Spleen (tissue), 11 donors: Measurements from ENCODE around the gene COQ4. TPM values are rescaled to one million over a fixed set of nuclear protein-coding genes. Genes with fewer than 3 reads are reported as not detected.

Experiments
- DNase-seq: peaks from one replicate; pipeline ENCODE4 v3.0.0-alpha.2; 2020
- H3K27ac ChIP-seq, 8 donors: fragments of 200-600 bp; sonication (generic) in 7 of 8; 1 replicate in 4 of 8; 2 replicates in 4 of 8; pipeline versions ENCODE4 v1.5.0 to v1.8.0; 2016 to 2021; ENCODE audit warnings: inconsistent platforms in 4 of 8, mild to moderate bottlenecking in 4 of 8, moderate library complexity in 1 of 8
- H3K27me3 ChIP-seq, 7 donors: fragments of 200-600 bp; sonication (generic) in 6 of 7; replicated peaks in 1 of 7; 1 replicate in 4 of 7; 2 replicates in 3 of 7; pipeline versions ENCODE4 v1.5.0 to v1.8.0; 2016 to 2021; ENCODE audit warnings: inconsistent platforms in 3 of 7, mild to moderate bottlenecking in 1 of 7
- H3K36me3 ChIP-seq, 6 donors: fragments of 200-600 bp; sonication (generic) in 5 of 6; 1 replicate in 4 of 6; 2 replicates in 2 of 6; pipeline versions ENCODE4 v1.5.0 to v1.8.0; 2016 to 2021; ENCODE audit warnings: inconsistent platforms in 2 of 6
- H3K4me1 ChIP-seq, 6 donors: fragments of 200-600 bp; sonication (generic) in 5 of 6; 1 replicate in 3 of 6; 2 replicates in 3 of 6; pipeline versions ENCODE4 v1.5.0 to v1.8.0; 2016 to 2021; ENCODE audit warnings: inconsistent platforms in 3 of 6
- H3K4me3 ChIP-seq, 8 donors: fragments of 200-600 bp; sonication (generic) in 7 of 8; 1 replicate in 4 of 8; 2 replicates in 4 of 8; pipeline versions ENCODE4 v1.5.0 to v1.8.0; 2016 to 2021; ENCODE audit warnings: inconsistent platforms in 4 of 8, mild to moderate bottlenecking in 4 of 8, moderate library complexity in 2 of 8
- H3K9me3 ChIP-seq, 8 donors: fragments of 200-600 bp; sonication (generic) in 7 of 8; 1 replicate in 4 of 8; 2 replicates in 4 of 8; pipeline versions ENCODE4 v1.5.0 to v1.8.0; 2016 to 2021; ENCODE audit warnings: inconsistent platforms in 4 of 8
- CTCF ChIP-seq, 11 experiments: fragments of 200-600 bp in 7 of 11; fragments of 450-650 bp in 4 of 11; sonication (generic) in 4 of 11; IDR thresholded peaks in 8 of 11; conservative IDR thresholded peaks in 3 of 11; 1 replicate in 7 of 11; 2 replicates in 4 of 11; pipeline versions ENCODE4 v1.4.0 to v1.8.0; 2016 to 2021; ENCODE audit warnings: antibody characterized with exemption in 11 of 11, inconsistent platforms in 4 of 11, mild to moderate bottlenecking in 1 of 11
- POLR2A ChIP-seq, 3 donors: fragments of 450-650 bp; IDR thresholded peaks; one replicate each; pipeline ENCODE4 v1.5.1; 2017; ENCODE audit warnings: antibody characterized with exemption in 3 of 3, mild to moderate bottlenecking in 1 of 3
- POLR2AphosphoS5 ChIP-seq, 3 donors: sonication (generic); formaldehyde crosslinking; IDR thresholded peaks; one replicate each; pipeline ENCODE4 v1.5.1; 2017; ENCODE audit warnings: antibody characterized with exemption in 3 of 3
- WGBS, 5 donors: extraction: QIAGEN DNeasy Blood & Tissue Kit in 3 of 5; methylation state at CpG; one replicate each; pipeline versions ENCODE4 v1.1.5 to v1.1.7; 2013 to 2018; 5-methylcytosine and 5-hydroxymethylcytosine counted together
- intact Hi-C: fragments of 100-400 bp; cut with DNase I; formaldehyde crosslinking; loops from one replicate; pipeline ENCODE4 v1.15.0; 2023; ENCODE audit warnings: low total_unique reads
- polyA plus RNA-seq, 3 donors: library from polyadenylated mRNA; stranded (reverse); fragments of 200-250 nt; gene quantifications; one replicate each; pipeline ENCODE4 v1.2.1, GENCODE V29; 2013
- total RNA-seq, 7 donors: library from RNA; depleted of rRNA in 3 of 7; stranded (reverse); fragments of >200 nt in 3 of 7; fragmentation: NEBNext Ultra II Directional in 4 of 7; extraction: Animal tissue kit (Norgen Biotek cat#: 25700) in 4 of 7; gene quantifications; one replicate each; pipeline versions ENCODE4 v1.1.0 to v1.2.1, GENCODE V29; 2016 to 2021
- donor health status: healthy with polysubstance abuse.
- donor health status: DM: no; HTN: no; CAD: no; lungs with moderate emphysema.
- donor health status: DM: no; HTN: no; CAD: no.
- donor health status: Bipolar disorder and iron deficiency.
- donor health status: healthy.
- donor health status: DM: no; HTN: no; CAD: no.
- donor health status: DM: yes; HTN: yes; CAD: no.

The COQ4 gene
- total and polyA plus RNA-seq, 10 donors, result 23.9 to 63.7 (median 38.2) TPM

- intact Hi-C loops, result no loop called here
- no peaks in the 10 kb centered on the region for H3K27me3 ChIP-seq
- 87 to 91% (median 90%) methylated on average over 5 of the region's 5 CpGs for WGBS, 5 donors
- peaks cover 12 to 47% (median 28%) of the 10 kb centered on the region in 6 donors for H3K4me1 ChIP-seq
- H3K4me3 ChIP-seq, result no peak overlapping the region
- no peaks in the 10 kb centered on the region for H3K9me3 ChIP-seq
- DNase-seq, result no peak
- no peak for TF ChIP-seq CTCF (IDR thresholded peaks at IDR 0.05 in 8 of 11, conservative IDR thresholded peaks at IDR 0.05 in 3 of 11)
- TF ChIP-seq POLR2A (IDR thresholded peaks at IDR 0.05), result no peak
- no peak for TF ChIP-seq POLR2AphosphoS5 (IDR thresholded peaks at IDR 0.05)
- peaks cover 0 to 83% (median 42%) of the 10 kb centered on the region in 6 donors for H3K36me3 ChIP-seq
- H3K27ac ChIP-seq, result no peak overlapping the region
These were observed 53.2 kb downstream of the COQ4 start for GRCh38 chr9:128375865-128376264.

- 82 to 88% (median 82%) methylated on average over 6 of the region's 6 CpGs for WGBS, 5 donors
- no peak for DNase-seq
- no peak for TF ChIP-seq POLR2AphosphoS5 (IDR thresholded peaks at IDR 0.05)
- TF ChIP-seq POLR2A (IDR thresholded peaks at IDR 0.05), result no peak
- no peak for TF ChIP-seq CTCF (IDR thresholded peaks at IDR 0.05 in 8 of 11, conservative IDR thresholded peaks at IDR 0.05 in 3 of 11)
- Histone ChIP-seq H3K9me3 (no peaks in the 10 kb centered on the region), H3K36me3 (peaks cover 3 to 100% (median 71%) of the 10 kb centered on the region in 6 donors), H3K27me3 (no peaks in the 10 kb centered on the region), H3K4me3 (no peak overlapping the region), H3K27ac (no peak overlapping the region), H3K4me1 (peaks cover 0 to 15% (median 0%) of the 10 kb centered on the region in 6 donors)
- intact Hi-C loops, result no loop called here
These were observed 59.6 kb downstream of the COQ4 start for GRCh38 chr9:128382261-128382660.

GRCh38 chr9:128383007-128383753, 60.5 kb downstream of the COQ4 start:
- 83 to 92% (median 86%) methylated on average over 9 of the region's 9 CpGs for WGBS, 5 donors
- no peaks in the 10 kb centered on the region for H3K9me3 ChIP-seq
- TF ChIP-seq CTCF (IDR thresholded peaks at IDR 0.05 in 8 of 11, conservative IDR thresholded peaks at IDR 0.05 in 3 of 11) (no peak), POLR2A (IDR thresholded peaks at IDR 0.05) (no peak), POLR2AphosphoS5 (IDR thresholded peaks at IDR 0.05) (no peak)
- H3K27me3 ChIP-seq, result no peaks in the 10 kb centered on the region
- H3K4me1 ChIP-seq, result peaks cover 0 to 15% (median 0%) of the 10 kb centered on the region in 6 donors
- peaks cover 3 to 100% (median 75%) of the 10 kb centered on the region in 6 donors for H3K36me3 ChIP-seq
- H3K4me3 ChIP-seq, result no peak overlapping the region
- no peak overlapping the region for H3K27ac ChIP-seq
- DNase-seq, result no peak
- intact Hi-C loops, result no loop called here

Other genes with a start within 250 kb of the COQ4 start
- 10 to 100 TPM; 45.2 to 66.6 (median 58.5) TPM for gene PTGES2, start 195.1 kb upstream of the COQ4 start, total RNA-seq
- gene PTGES2, start 195.1 kb upstream of the COQ4 start, polyA plus RNA-seq, result 10 to 100 TPM; 45.8 to 71.2 (median 54.0) TPM
- gene LCN2, start 173.4 kb upstream of the COQ4 start, total RNA-seq, result 100 to 1,000 TPM in 1 of 7 donors, 10 to 100 TPM in 5, 1 to 10 TPM in 1; 7.7 to 218 (median 20.3) TPM
- gene LCN2, start 173.4 kb upstream of the COQ4 start, polyA plus RNA-seq, result 10 to 100 TPM; 10.7 to 17.5 (median 13.3) TPM
- 100 to 1,000 TPM in 3 of 7 donors, 10 to 100 TPM in 4; 43.5 to 220 (median 59.2) TPM for gene BBLN, start 162.6 kb upstream of the COQ4 start, total RNA-seq
- 100 to 1,000 TPM; 152 to 201 (median 178) TPM for gene BBLN, start 162.6 kb upstream of the COQ4 start, polyA plus RNA-seq
- 10 to 100 TPM; 61.9 to 98.2 (median 89.2) TPM for gene CIZ1, start 131.3 kb upstream of the COQ4 start, total RNA-seq
- gene CIZ1, start 131.3 kb upstream of the COQ4 start, polyA plus RNA-seq, result 10 to 100 TPM; 24.7 to 50.0 (median 34.5) TPM
- gene DNM1, start 119.5 kb upstream of the COQ4 start, total RNA-seq, result 1 to 10 TPM in 6 of 7 donors, under 1 TPM in 1; 0.42 to 3.6 (median 2.1) TPM
- 1 to 10 TPM; 1.2 to 1.3 (median 1.3) TPM for gene DNM1, start 119.5 kb upstream of the COQ4 start, polyA plus RNA-seq
- gene GOLGA2, start 46.8 kb upstream of the COQ4 start, total RNA-seq, result 10 to 100 TPM; 56.1 to 79.0 (median 68.0) TPM
- 10 to 100 TPM; 15.5 to 39.4 (median 28.0) TPM for gene GOLGA2, start 46.8 kb upstream of the COQ4 start, polyA plus RNA-seq
- 10 to 100 TPM in 6 of 7 donors, 1 to 10 TPM in 1; 8.4 to 19.1 (median 13.6) TPM for gene SWI5, start 46.6 kb upstream of the COQ4 start, total RNA-seq
- gene SWI5, start 46.6 kb upstream of the COQ4 start, polyA plus RNA-seq, result 10 to 100 TPM; 15.6 to 23.4 (median 23.0) TPM
- 10 to 100 TPM in 5 of 7 donors, 1 to 10 TPM in 2; 9.0 to 19.2 (median 16.3) TPM for gene TRUB2, start 392 bp upstream of the COQ4 start, total RNA-seq
- gene TRUB2, start 392 bp upstream of the COQ4 start, polyA plus RNA-seq, result 10 to 100 TPM; 11.8 to 15.3 (median 14.1) TPM
- 10 to 100 TPM in 6 of 7 donors, 1 to 10 TPM in 1; 9.6 to 14.2 (median 11.8) TPM for gene SLC27A4, start 17.7 kb downstream of the COQ4 start, total RNA-seq
- gene SLC27A4, start 17.7 kb downstream of the COQ4 start, polyA plus RNA-seq, result 10 to 100 TPM in 1 of 3 donors, 1 to 10 TPM in 2; 8.4 to 15.5 (median 8.5) TPM
- 10 to 100 TPM; 32.9 to 58.1 (median 43.8) TPM for gene URM1, start 48.5 kb downstream of the COQ4 start, total RNA-seq
- 10 to 100 TPM; 28.1 to 47.9 (median 47.9) TPM for gene URM1, start 48.5 kb downstream of the COQ4 start, polyA plus RNA-seq
- 10 to 100 TPM in 4 of 7 donors, 1 to 10 TPM in 3; 8.3 to 22.7 (median 10.0) TPM for gene CERCAM, start 98.0 kb downstream of the COQ4 start, total RNA-seq
- 1 to 10 TPM; 3.8 to 7.4 (median 5.0) TPM for gene CERCAM, start 98.0 kb downstream of the COQ4 start, polyA plus RNA-seq
- gene ODF2, start 133.2 kb downstream of the COQ4 start, total RNA-seq, result 10 to 100 TPM; 25.4 to 37.5 (median 30.9) TPM
- 10 to 100 TPM; 13.4 to 16.5 (median 15.2) TPM for gene ODF2, start 133.2 kb downstream of the COQ4 start, polyA plus RNA-seq
- 10 to 100 TPM; 20.8 to 31.2 (median 25.8) TPM for gene GLE1, start 181.9 kb downstream of the COQ4 start, total RNA-seq
- gene GLE1, start 181.9 kb downstream of the COQ4 start, polyA plus RNA-seq, result 10 to 100 TPM; 14.3 to 15.1 (median 14.7) TPM
- gene SPTAN1, start 229.7 kb downstream of the COQ4 start, total RNA-seq, result 100 to 1,000 TPM; 228 to 386 (median 292) TPM
- 100 to 1,000 TPM in 2 of 3 donors, 10 to 100 TPM in 1; 83.4 to 147 (median 118) TPM for gene SPTAN1, start 229.7 kb downstream of the COQ4 start, polyA plus RNA-seq